ENCODE results near the gene TC2N. TPM values are rescaled to one million over a fixed set of nuclear protein-coding genes. Genes with fewer than 3 reads are reported as not detected.

TC2N gene
- total and polyA plus RNA-seq, 2 experiments from 2014 or later: 10.0 to 35.0 TPM

GRCh38 chr14:91912035-91912434 lies 44.7 kb upstream of the TC2N start (continued):
- no peak for TF ChIP-seq ZNF462 (CRISPR knock-in tag; IDR thresholded peaks at IDR 0.05)
- TF ChIP-seq NANOG (IDR thresholded peaks at IDR 0.05; ENCODE audit: borderline replicate concordance): no peak
- TF ChIP-seq EZH2 (IDR thresholded peaks at IDR 0.05; ENCODE audit: low read depth, unreplicated experiment): no peak
- TF ChIP-seq JUNB (IDR thresholded peaks at IDR 0.05; ENCODE audit: unreplicated experiment): no peak
- TF ChIP-seq EZH2phosphoT487 (IDR thresholded peaks at IDR 0.05; ENCODE audit: unreplicated experiment): no peak

GRCh38 chr14:91911474-91912032 lies 44.2 kb upstream of the TC2N start:
- Mint-ChIP-seq H3K4me3 (no peak overlapping the region), H3K9me3 (no peaks in the 10 kb centered on the region; the same call in 2 of the 3 replicates), H3K27me3 (ENCODE audit: insufficient read depth, low read depth, poor library complexity) (peaks cover 2% of the 10 kb centered on the region), H3K4me1 (peaks cover 2% of the 10 kb centered on the region; the same call in 1 of the 3 replicates), H3K27ac (no peak overlapping the region), H3K36me3 (ENCODE audit: low read depth) (no peaks in the 10 kb centered on the region; the same call in 2 of the 3 replicates)
- Histone ChIP-seq H2AFZ (peak overlapping the region; percentile 88), H3K4me1 (ENCODE audit: insufficient read depth) (no peaks in the 10 kb centered on the region), H3K27me3 (ENCODE audit: insufficient read depth) (no peaks in the 10 kb centered on the region), H3K9me2 (ENCODE audit: insufficient read depth) (no peaks in the 10 kb centered on the region), H3K27ac (ENCODE audit: low read depth) (no peak overlapping the region), H4K20me1 (replicated peaks; ENCODE audit: insufficient read depth) (no peaks in the 10 kb centered on the region), H3K4me3 (no peak overlapping the region), H3K36me3 (ENCODE audit: insufficient read depth) (no peaks in the 10 kb centered on the region), H3K79me2 (replicated peaks; ENCODE audit: insufficient read depth) (no peaks in the 10 kb centered on the region), H3K4me2 (no peak overlapping the region), H3F3A (replicated peaks; ENCODE audit: low read depth) (no peaks in the 10 kb centered on the region)
- peak; percentile 100 for ATAC-seq
- DNase-seq (ENCODE audit: low spot score): peak; percentile 88
- peak; percentile 76 to 77 for TF ChIP-seq CTCF (conservative IDR thresholded peaks at IDR 0.05; ENCODE audit: low read depth in 2 of 2)
- no peak for TF ChIP-seq EZH2 (IDR thresholded peaks at IDR 0.05; ENCODE audit: low read depth, unreplicated experiment)
- TF ChIP-seq ZNF462 (CRISPR knock-in tag; IDR thresholded peaks at IDR 0.05): no peak

All from GM23338 (cell line).